Measurements from ENCODE around the gene MEX3D.

Gene MEX3D

DNA sequence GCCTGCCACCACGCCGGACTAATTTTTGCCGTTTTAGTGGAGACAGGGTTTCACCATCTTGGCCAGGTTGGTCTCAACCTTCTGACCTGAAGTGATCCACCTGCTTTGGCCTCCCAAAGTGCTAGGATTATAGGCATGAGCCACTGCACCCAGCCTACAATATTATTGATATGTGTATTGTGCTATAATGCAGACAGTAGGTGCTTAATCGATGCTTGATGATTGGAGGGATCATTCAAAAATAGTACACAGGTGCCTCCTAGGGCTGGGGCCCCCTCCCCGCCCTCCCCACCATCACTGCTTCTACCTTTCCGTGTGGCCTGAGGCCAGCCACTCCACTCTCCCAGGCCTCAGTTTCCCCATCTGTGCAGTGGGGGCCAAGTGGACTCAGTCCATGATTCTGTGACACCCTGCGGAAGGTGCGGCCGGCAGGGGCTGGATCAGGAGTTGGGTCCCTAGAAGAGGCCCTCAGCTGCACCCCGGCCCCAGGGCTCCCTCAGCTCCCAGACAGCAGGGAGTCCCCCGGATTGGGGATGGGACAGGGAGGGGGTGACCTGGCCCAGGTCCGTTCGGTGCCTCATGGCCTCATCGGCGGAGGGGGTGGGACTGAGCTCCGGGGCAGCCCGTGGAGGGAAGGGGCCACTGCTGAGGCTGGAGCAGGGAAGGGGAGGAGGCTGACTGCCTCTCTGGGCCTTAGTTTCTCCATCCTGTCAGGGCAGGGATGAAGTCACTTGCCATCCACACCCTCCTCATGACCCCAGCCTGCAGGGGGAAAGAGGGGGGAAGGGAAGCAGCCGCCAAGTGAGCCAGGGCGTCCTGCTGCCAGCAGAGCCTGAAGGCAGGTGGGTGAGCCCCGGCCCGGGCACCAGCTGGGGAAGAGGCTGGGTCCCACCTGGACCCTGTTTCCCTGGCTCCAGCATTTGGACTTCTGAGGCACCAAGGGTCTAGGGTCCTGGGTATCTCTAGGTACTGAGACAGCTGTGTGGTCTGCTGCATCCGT lies 56.5 kb downstream of the MEX3D start:
- Histone ChIP-seq H3K27ac (ENCODE audit: low read length) (no peak overlapping the region), H3K27me3 (ENCODE audit: low read depth, low read length) (peaks cover 3% of the 10 kb centered on the region), H3K9me3 (ENCODE audit: control insufficient read depth in 1 of 2, low read length in 2 of 2) (peaks cover 0 to 4% of the 10 kb centered on the region in 2 donors), H3K4me3 (ENCODE audit: low read depth in 1 of 2, low read length in 2 of 2) (no peak overlapping the region), H3K4me1 (ENCODE audit: control insufficient read depth in 1 of 2, insufficient read depth in 2 of 2, low read length in 2 of 2) (peaks cover 0 to 15% of the 10 kb centered on the region in 2 donors), H3K36me3 (ENCODE audit: control insufficient read depth in 1 of 2, insufficient read depth in 2 of 2, low read length in 2 of 2) (no peaks in the 10 kb centered on the region)

GRCh38 chr19:1510807-1511206 lies 57.3 kb downstream of the MEX3D start:
- H3K27me3 ChIP-seq (ENCODE audit: low read depth, low read length), result peaks cover 3% of the 10 kb centered on the region
- H3K27ac ChIP-seq (ENCODE audit: low read length), result no peak overlapping the region
- peaks cover 0 to 4% of the 10 kb centered on the region in 2 donors for H3K9me3 ChIP-seq (ENCODE audit: control insufficient read depth in 1 of 2, low read length in 2 of 2)
- H3K4me3 ChIP-seq (ENCODE audit: low read depth in 1 of 2, low read length in 2 of 2), result no peak overlapping the region
- peaks cover 0 to 15% of the 10 kb centered on the region in 2 donors for H3K4me1 ChIP-seq (ENCODE audit: control insufficient read depth in 1 of 2, insufficient read depth in 2 of 2, low read length in 2 of 2)
- no peaks in the 10 kb centered on the region for H3K36me3 ChIP-seq (ENCODE audit: control insufficient read depth in 1 of 2, insufficient read depth in 2 of 2, low read length in 2 of 2)

DNA sequence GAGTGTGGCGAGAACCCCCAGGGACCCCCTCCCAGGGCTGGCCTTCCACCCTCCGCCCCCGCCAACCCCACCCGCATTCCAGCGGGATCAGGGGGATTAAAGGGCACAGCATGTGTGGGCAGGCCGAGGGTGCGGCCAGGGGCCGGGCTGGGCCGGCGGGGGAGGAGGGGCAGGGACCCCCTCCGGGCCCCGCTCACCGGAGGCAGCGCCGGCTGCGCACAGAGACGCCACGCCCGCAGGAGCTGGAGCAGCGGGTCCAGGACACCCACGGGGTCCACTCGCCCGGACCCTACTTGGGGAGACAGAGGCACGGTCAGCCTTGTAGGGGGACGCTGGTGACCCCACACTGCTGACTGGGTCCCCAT lies 57.7 kb downstream of the MEX3D start:
- H3K27ac ChIP-seq (ENCODE audit: low read length), result no peak overlapping the region
- peaks cover 3% of the 10 kb centered on the region for H3K27me3 ChIP-seq (ENCODE audit: low read depth, low read length)
- H3K36me3 ChIP-seq (ENCODE audit: control insufficient read depth in 1 of 2, insufficient read depth in 2 of 2, low read length in 2 of 2), result no peaks in the 10 kb centered on the region
- H3K4me1 ChIP-seq (ENCODE audit: control insufficient read depth in 1 of 2, insufficient read depth in 2 of 2, low read length in 2 of 2), result peaks cover 0 to 15% of the 10 kb centered on the region in 2 donors
- H3K4me3 ChIP-seq (ENCODE audit: low read depth in 1 of 2, low read length in 2 of 2), result no peak overlapping the region
- peaks cover 0 to 4% of the 10 kb centered on the region in 2 donors for H3K9me3 ChIP-seq (ENCODE audit: control insufficient read depth in 1 of 2, low read length in 2 of 2)

- H3K27me3 ChIP-seq (ENCODE audit: low read depth, low read length), result peaks cover 3% of the 10 kb centered on the region
- H3K4me3 ChIP-seq (ENCODE audit: low read depth in 1 of 2, low read length in 2 of 2), result no peak overlapping the region
- H3K4me1 ChIP-seq (ENCODE audit: control insufficient read depth in 1 of 2, insufficient read depth in 2 of 2, low read length in 2 of 2), result peaks cover 0 to 15% of the 10 kb centered on the region in 2 donors
- H3K9me3 ChIP-seq (ENCODE audit: control insufficient read depth in 1 of 2, low read length in 2 of 2), result peaks cover 0 to 6% of the 10 kb centered on the region in 2 donors
- no peak overlapping the region for H3K27ac ChIP-seq (ENCODE audit: low read length)
- H3K36me3 ChIP-seq (ENCODE audit: control insufficient read depth in 1 of 2, insufficient read depth in 2 of 2, low read length in 2 of 2), result no peaks in the 10 kb centered on the region
Observed at GRCh38 chr19:1509602-1510441, 58.3 kb downstream of the MEX3D start.

DNA sequence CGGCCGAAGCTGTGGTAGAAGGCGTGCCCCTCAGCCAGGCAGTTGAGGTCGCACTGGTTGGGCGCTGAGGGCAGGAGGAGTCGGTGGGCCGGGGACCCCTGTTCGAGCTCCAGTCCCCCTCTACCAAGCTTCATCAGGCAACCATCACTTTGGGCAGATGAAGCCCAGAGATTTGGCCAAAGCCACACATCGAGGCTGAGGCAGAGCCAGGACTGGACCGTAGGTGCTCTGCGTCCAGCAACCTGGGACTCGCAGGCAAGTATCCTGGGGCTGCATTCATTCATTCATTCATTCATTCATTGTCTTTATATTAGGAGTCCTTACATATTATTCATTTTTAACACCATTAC lies 59.6 kb downstream of the MEX3D start:
- H3K36me3 ChIP-seq (ENCODE audit: control insufficient read depth in 1 of 2, insufficient read depth in 2 of 2, low read length in 2 of 2), result no peaks in the 10 kb centered on the region
- H3K27me3 ChIP-seq (ENCODE audit: low read depth, low read length), result peaks cover 9% of the 10 kb centered on the region
- H3K27ac ChIP-seq (ENCODE audit: low read length), result no peak overlapping the region
- peaks cover 0 to 13% of the 10 kb centered on the region in 2 donors for H3K4me1 ChIP-seq (ENCODE audit: control insufficient read depth in 1 of 2, insufficient read depth in 2 of 2, low read length in 2 of 2)
- H3K4me3 ChIP-seq (ENCODE audit: low read depth in 1 of 2, low read length in 2 of 2), result peak overlapping the region in 1 of 2 donors; percentile 16
- H3K9me3 ChIP-seq (ENCODE audit: control insufficient read depth in 1 of 2, low read length in 2 of 2), result peaks cover 0 to 6% of the 10 kb centered on the region in 2 donors

DNA sequence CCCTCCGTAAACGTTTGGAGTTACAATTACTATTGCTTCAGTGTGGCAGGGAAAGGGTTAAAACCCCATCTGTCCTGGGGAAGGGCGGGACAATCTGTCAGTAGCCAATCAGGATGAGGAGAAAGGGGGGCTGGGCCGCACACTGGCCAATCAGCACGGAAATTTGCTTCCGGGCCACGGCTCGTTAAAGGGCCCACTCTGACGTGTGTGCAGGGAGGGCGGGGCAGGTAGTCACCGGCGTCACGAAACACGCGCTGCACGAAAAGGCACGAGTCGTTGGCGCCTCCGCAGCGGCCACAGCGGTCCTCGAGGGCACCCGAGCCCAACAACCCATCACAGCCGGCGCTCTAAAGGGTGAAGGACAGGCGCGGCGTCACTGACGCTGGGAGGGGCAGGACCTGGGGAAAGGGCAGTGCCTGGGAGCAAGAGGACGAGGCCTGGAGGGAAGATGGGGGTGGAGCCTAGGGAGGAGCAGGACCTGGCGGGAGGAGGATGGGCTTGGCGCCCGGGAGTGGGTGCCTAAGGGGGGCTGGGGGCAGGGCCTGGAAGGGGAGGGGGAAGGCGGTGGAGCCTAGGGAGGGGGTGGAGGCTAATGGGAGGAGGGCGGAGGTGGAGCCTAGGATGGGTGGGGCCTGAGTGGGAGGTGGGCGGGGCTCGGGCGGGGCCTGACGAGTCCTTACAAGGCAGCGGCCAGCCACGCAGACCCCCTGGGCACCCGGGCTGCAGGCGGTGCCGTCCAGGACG lies 60.2 kb downstream of the MEX3D start:
- Histone ChIP-seq H3K27me3 (ENCODE audit: low read depth, low read length) (peaks cover 14% of the 10 kb centered on the region), H3K36me3 (ENCODE audit: control insufficient read depth in 1 of 2, insufficient read depth in 2 of 2, low read length in 2 of 2) (no peaks in the 10 kb centered on the region), H3K9me3 (ENCODE audit: control insufficient read depth in 1 of 2, low read length in 2 of 2) (peaks cover 0 to 6% of the 10 kb centered on the region in 2 donors), H3K4me1 (ENCODE audit: control insufficient read depth in 1 of 2, insufficient read depth in 2 of 2, low read length in 2 of 2) (peaks cover 0 to 8% of the 10 kb centered on the region in 2 donors), H3K27ac (ENCODE audit: low read length) (no peak overlapping the region), H3K4me3 (ENCODE audit: low read depth in 1 of 2, low read length in 2 of 2) (peak overlapping the region; percentile 30 to 34)

DNA sequence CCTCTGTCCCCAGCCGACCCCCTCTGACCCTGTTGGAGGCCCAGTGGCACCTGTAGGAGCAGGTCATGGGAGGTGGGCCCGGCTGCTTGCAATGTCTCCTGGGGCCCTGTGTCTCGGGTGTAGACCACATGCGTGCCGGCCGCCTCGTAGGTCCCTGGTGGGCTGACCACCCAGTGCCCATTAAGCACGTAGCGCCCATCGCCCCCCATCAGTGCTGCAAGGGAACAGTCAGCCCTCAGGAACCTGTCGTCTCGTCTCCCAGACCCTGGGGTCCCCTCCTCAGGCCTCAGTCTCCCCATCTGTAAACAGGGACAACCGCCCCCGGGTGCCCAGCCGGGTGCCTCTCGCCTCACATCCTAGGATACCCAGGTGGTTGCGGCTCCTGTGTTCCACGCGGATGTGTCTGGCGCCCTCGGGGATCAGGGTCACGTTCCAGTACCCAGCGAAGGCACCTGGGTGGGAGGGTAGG lies 60.9 kb downstream of the MEX3D start:
- Histone ChIP-seq H3K4me3 (ENCODE audit: low read depth in 1 of 2, low read length in 2 of 2) (peak overlapping the region; percentile 30 to 34), H3K4me1 (ENCODE audit: control insufficient read depth in 1 of 2, insufficient read depth in 2 of 2, low read length in 2 of 2) (peaks cover 0 to 8% of the 10 kb centered on the region in 2 donors), H3K9me3 (ENCODE audit: control insufficient read depth in 1 of 2, low read length in 2 of 2) (peaks cover 0 to 6% of the 10 kb centered on the region in 2 donors), H3K36me3 (ENCODE audit: control insufficient read depth in 1 of 2, insufficient read depth in 2 of 2, low read length in 2 of 2) (no peaks in the 10 kb centered on the region), H3K27ac (ENCODE audit: low read length) (no peak overlapping the region), H3K27me3 (ENCODE audit: low read depth, low read length) (peaks cover 15% of the 10 kb centered on the region)

GRCh38 chr19:1505991-1506881 lies 61.9 kb downstream of the MEX3D start:
- H3K4me1 ChIP-seq (ENCODE audit: control insufficient read depth in 1 of 2, insufficient read depth in 2 of 2, low read length in 2 of 2), result peaks cover 0 to 8% of the 10 kb centered on the region in 2 donors
- H3K36me3 ChIP-seq (ENCODE audit: control insufficient read depth in 1 of 2, insufficient read depth in 2 of 2, low read length in 2 of 2), result no peaks in the 10 kb centered on the region
- H3K4me3 ChIP-seq (ENCODE audit: low read depth in 1 of 2, low read length in 2 of 2), result no peak overlapping the region
- H3K27ac ChIP-seq (ENCODE audit: low read length), result no peak overlapping the region
- H3K9me3 ChIP-seq (ENCODE audit: control insufficient read depth in 1 of 2, low read length in 2 of 2), result peaks cover 0 to 6% of the 10 kb centered on the region in 2 donors
- peaks cover 13% of the 10 kb centered on the region for H3K27me3 ChIP-seq (ENCODE audit: low read depth, low read length)

- Histone ChIP-seq H3K4me1 (ENCODE audit: control insufficient read depth in 1 of 2, insufficient read depth in 2 of 2, low read length in 2 of 2) (peaks cover 0 to 8% of the 10 kb centered on the region in 2 donors), H3K27ac (ENCODE audit: low read length) (no peak overlapping the region), H3K4me3 (ENCODE audit: low read depth in 1 of 2, low read length in 2 of 2) (no peak overlapping the region), H3K27me3 (ENCODE audit: low read depth, low read length) (peaks cover 13% of the 10 kb centered on the region), H3K9me3 (ENCODE audit: control insufficient read depth in 1 of 2, low read length in 2 of 2) (peaks cover 0 to 6% of the 10 kb centered on the region in 2 donors), H3K36me3 (ENCODE audit: control insufficient read depth in 1 of 2, insufficient read depth in 2 of 2, low read length in 2 of 2) (no peaks in the 10 kb centered on the region)
Observed at GRCh38 chr19:1505012-1505411, 63.1 kb downstream of the MEX3D start.
